ENCODE data around the gene GATB.

The GATB gene

DNA sequence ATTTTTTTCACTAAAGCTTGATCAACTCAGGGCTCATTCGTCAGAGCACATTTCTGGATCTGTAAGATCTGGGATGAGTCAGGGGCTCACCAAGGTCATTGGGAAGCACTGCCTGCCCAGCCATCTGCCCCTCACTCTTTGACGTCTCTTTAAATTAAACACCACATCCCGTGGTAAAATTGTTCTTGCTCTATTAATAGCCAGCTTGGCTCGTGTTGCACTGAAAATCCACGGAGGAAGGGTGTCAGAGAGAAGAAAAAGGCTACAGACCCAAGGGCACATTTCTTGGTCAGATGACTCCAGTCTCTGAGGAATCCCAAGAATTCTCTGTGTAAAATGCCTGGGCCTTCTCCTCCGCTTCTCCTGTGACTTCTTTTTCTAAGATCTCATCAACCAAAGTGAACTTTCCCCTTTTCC lies 45.7 kb upstream of the GATB start:
- peak; percentile 81 for DNase-seq (ENCODE audit: low read depth)
- no peak overlapping the region for H3K4me3 ChIP-seq (ENCODE audit: low read depth, low read length)
- TF ChIP-seq, protein P1, sequence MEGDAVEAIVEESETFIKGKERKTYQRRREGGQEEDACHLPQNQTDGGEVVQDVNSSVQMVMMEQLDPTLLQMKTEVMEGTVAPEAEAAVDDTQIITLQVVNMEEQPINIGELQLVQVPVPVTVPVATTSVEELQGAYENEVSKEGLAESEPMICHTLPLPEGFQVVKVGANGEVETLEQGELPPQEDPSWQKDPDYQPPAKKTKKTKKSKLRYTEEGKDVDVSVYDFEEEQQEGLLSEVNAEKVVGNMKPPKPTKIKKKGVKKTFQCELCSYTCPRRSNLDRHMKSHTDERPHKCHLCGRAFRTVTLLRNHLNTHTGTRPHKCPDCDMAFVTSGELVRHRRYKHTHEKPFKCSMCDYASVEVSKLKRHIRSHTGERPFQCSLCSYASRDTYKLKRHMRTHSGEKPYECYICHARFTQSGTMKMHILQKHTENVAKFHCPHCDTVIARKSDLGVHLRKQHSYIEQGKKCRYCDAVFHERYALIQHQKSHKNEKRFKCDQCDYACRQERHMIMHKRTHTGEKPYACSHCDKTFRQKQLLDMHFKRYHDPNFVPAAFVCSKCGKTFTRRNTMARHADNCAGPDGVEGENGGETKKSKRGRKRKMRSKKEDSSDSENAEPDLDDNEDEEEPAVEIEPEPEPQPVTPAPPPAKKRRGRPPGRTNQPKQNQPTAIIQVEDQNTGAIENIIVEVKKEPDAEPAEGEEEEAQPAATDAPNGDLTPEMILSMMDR (conservative IDR thresholded peaks at IDR 0.05; ENCODE audit: low read depth, low read length), result no peak

DNA sequence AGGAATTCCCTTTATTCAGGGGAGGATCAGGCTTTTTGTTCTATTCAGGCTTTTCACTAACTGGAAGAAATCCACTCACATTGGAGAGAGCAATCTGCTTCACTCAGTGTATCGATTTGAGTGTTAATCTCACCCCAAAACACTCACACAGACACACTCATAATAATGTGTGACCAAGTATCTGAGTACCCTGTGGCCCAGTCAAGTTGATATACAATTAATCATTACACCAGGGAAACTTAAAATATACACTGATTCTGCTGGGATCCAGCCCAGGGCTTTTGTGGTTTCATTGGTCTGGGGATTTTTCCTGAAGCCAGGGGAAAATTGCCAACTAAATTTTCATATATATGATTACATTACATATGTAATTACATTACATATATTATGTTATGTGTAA lies 44.0 kb upstream of the GATB start:
- no peak for DNase-seq (ENCODE audit: low read depth)
- H3K4me3 ChIP-seq (ENCODE audit: low read depth, low read length), result no peak overlapping the region
- TF ChIP-seq, protein P1 (conservative IDR thresholded peaks at IDR 0.05; ENCODE audit: low read depth, low read length), result no peak

DNA sequence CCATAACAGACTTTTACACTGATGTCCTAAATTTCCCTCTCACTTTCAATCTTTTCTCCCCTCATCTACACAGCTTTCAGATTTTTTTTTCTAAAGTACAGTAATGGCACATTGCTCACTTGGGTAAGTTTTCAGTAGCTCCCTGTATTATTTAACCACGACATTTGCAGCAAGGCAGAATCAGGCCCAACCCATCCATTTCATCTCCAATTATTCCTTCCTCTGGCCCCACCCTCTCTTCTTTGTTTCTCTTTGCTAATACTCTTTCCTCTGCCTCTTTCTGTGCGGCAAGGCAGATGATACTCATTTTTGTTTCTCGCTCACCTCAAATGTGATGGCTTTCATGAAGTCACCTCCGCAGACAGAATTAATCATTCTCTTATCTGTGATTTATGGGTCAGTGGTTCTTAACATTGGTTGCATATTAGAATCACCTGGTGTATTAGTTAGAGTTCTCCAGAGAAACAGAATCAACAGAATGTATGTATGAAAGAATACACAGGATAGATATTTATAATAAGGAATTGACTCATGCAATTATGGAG lies 43.4 kb upstream of the GATB start:
- TF ChIP-seq, protein P1 (conservative IDR thresholded peaks at IDR 0.05; ENCODE audit: low read depth, low read length), result no peak
- no peak overlapping the region for H3K4me3 ChIP-seq (ENCODE audit: low read depth, low read length)
- no peak for DNase-seq (ENCODE audit: low read depth)

DNA sequence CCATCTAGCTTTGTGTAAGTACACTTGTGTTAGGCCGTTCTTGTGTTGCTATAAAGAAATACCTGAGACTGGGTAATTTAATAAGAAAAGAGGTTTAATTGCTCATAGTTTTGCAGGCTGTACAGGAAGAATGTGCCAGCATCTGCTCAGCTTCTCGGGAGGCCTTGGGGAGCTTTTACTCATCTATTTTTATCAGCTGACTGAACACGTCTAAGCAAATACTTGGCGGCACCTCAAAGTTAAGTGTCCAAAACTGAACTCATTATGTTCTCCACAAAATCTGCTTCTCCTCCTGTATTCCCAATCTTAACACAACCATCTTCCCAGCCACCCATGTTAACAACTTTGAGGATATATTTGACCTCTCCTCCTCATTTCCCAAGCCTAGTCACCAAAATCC lies 42.4 kb upstream of the GATB start:
- no peak overlapping the region for H3K4me3 ChIP-seq (ENCODE audit: low read depth, low read length)
- TF ChIP-seq, protein P1 (conservative IDR thresholded peaks at IDR 0.05; ENCODE audit: low read depth, low read length), result no peak
- no peak for DNase-seq (ENCODE audit: low read depth)

DNA sequence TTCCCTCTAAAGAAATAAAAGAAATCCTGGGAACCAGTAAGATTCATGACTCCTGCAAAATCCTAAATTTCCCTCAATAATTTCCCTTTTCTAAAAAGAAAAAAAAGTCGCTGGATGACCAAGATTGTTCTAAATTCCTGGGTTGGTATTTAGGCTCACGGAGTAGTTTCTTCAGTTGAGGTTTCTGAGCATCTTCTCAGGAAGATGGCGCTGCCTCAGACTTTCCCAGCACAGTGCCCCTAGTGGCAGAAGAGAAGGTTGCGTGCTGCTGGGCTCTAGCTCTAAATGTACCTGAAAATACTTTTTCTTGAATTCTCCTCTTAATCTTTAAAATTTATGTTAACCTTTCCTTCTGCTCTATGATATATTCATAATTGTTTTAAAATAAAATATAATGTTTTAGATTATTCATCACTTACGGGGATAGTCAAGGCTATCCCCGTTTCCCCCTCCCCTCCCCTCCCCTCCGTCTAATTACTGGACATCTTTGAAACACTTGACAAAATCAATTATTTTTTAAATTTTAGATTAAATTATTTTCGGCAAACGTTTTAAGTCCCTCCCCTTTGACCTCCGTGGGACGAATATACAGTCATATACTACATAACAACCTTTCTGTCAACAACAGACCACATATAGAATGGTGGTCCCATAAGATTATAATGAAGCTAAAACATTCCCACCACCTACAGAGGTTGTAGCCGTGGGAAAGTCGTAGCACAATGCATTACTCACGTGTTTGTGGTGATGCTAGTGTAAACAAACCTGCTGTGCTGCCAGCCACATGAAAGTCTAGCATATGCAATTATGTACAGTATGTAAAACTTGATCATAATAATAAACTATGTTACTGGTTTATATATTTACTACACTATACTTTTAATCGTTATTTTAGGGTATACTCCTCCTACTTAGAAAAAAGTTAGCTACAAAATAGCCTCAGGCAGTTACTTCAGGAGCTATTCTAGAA lies 41.0 kb upstream of the GATB start:
- DNase-seq (ENCODE audit: low read depth), result peak; percentile 77
- H3K4me3 ChIP-seq (ENCODE audit: low read depth, low read length), result no peak overlapping the region
- TF ChIP-seq, protein P1 (conservative IDR thresholded peaks at IDR 0.05; ENCODE audit: low read depth, low read length), result peak; percentile 96

DNA sequence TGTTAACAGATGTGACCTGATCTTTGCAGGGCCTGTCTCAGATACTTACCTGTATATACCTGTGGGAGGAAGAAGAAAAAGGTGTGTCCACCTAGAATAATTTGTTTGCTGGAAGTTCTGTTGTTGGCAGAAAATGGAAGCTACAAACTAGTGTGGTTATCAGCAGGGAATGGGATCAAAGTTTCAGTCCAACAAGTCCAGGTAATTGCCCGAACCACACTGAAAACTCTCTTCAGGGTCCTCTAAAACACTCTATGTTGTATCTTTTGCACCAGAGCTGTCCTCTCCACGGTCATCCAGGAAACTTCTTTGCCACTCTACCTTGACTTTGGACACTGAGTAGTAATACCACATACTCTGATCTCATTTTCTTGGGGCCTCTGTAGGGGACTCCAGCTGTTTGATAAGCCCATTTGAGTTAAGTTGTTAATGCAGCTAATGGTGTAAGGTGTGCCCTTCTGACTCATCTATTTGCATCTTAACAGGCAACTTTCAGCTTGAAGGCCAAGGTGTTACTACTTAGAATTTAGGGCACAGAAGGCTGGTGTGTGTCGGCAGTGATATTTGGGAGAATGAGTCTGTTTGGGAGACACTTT lies 38.7 kb upstream of the GATB start:
- no peak overlapping the region for H3K4me3 ChIP-seq (ENCODE audit: low read depth, low read length)
- TF ChIP-seq, protein P1 (conservative IDR thresholded peaks at IDR 0.05; ENCODE audit: low read depth, low read length), result no peak
- no peak for DNase-seq (ENCODE audit: low read depth)

Data from choroid plexus epithelial cell (primary cell).